Lower lobe of right lung (tissue), 2 donors: ENCODE measurements around the gene CDK4. TPM values are rescaled to one million over a fixed set of nuclear protein-coding genes. Genes with fewer than 3 reads are reported as not detected.
A peak's percentile ranks its signal among the peaks of the same experiment; 100 is the strongest.

ENCODE experiments used
- ATAC-seq, 2 donors: fragments of 200-7000 bp; cut with Tn5 transposase; one replicate each; pipeline ENCODE4 v1.9.1; 2020 to 2022; ENCODE audit warnings: mild to moderate bottlenecking in 2 of 2, moderate library complexity in 2 of 2
- DNase-seq: peaks from one replicate; pipeline ENCODE4 v3.0.0-alpha.2; 2020
- H3K27ac ChIP-seq: fragments of 200-600 bp; one replicate; pipeline ENCODE4 v1.8.0; 2022
- H3K27me3 ChIP-seq: fragments of 200-600 bp; one replicate; pipeline ENCODE4 v1.8.0; 2022; ENCODE audit warnings: low read depth
- H3K36me3 ChIP-seq: fragments of 200-600 bp; one replicate; pipeline ENCODE4 v1.8.0; 2022; ENCODE audit warnings: mild to moderate bottlenecking
- H3K4me1 ChIP-seq: fragments of 200-600 bp; one replicate; pipeline ENCODE4 v1.8.0; 2022
- H3K4me3 ChIP-seq: fragments of 200-600 bp; one replicate; pipeline ENCODE4 v1.8.0; 2022; ENCODE audit warnings: mild to moderate bottlenecking
- H3K9me3 ChIP-seq: fragments of 200-600 bp; one replicate; pipeline ENCODE4 v1.8.0; 2022
- intact Hi-C: fragments of 100-400 bp; cut with DNase I; formaldehyde crosslinking; loops from one replicate; pipeline ENCODE4 v1.11.0; 2022
- total RNA-seq: library from RNA; stranded (reverse); fragmentation: NEBNext Ultra II Directional; extraction: Animal tissue kit (Norgen Biotek cat#: 25700); gene quantifications from one replicate; pipeline ENCODE4 v1.2.1, GENCODE V29; 2021
- TF ChIP-seq, protein P1 (sequence below): fragments of 200-600 bp; IDR thresholded peaks from one replicate; pipeline ENCODE4 v1.8.0; 2022; ENCODE audit warnings: antibody characterized with exemption, mild to moderate bottlenecking
- donor health status: DM: no; HTN: yes; CAD: no; lungs with severe emphysema.

The CDK4 gene
- total RNA-seq, 1 donor from 2014 or later, result 68.4 TPM

DNA sequence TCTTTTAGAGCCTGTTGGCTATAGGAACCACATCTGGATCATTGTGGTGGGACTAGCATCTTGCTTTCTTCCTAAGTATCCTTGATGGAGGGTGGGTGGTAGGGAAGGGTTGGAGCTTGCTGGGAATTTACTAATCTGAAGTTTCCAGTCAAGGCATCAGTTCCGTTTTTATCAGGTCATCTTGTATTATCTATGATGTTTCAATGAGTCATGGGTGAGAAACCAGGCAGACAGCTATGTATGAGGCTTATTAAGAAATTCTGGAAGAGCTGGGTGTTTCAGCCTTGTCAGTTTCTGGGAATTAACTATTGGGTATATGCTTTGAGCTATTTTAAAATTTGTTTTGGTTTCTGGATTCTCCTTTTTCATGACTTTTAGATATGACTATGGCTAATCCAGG, 41.8 kb upstream of the CDK4 start:
- DNase-seq (no peak), ATAC-seq (peak in 1 of 2 donors; percentile 39)
- no peaks in the 10 kb centered on the region for H3K27me3 ChIP-seq
- H3K4me1 ChIP-seq, result no peaks in the 10 kb centered on the region
- H3K4me3 ChIP-seq, result no peak overlapping the region
- peaks cover 93% of the 10 kb centered on the region for H3K36me3 ChIP-seq
- TF ChIP-seq, protein P1, sequence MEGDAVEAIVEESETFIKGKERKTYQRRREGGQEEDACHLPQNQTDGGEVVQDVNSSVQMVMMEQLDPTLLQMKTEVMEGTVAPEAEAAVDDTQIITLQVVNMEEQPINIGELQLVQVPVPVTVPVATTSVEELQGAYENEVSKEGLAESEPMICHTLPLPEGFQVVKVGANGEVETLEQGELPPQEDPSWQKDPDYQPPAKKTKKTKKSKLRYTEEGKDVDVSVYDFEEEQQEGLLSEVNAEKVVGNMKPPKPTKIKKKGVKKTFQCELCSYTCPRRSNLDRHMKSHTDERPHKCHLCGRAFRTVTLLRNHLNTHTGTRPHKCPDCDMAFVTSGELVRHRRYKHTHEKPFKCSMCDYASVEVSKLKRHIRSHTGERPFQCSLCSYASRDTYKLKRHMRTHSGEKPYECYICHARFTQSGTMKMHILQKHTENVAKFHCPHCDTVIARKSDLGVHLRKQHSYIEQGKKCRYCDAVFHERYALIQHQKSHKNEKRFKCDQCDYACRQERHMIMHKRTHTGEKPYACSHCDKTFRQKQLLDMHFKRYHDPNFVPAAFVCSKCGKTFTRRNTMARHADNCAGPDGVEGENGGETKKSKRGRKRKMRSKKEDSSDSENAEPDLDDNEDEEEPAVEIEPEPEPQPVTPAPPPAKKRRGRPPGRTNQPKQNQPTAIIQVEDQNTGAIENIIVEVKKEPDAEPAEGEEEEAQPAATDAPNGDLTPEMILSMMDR, result no peak
- H3K27ac ChIP-seq, result no peak overlapping the region
- H3K9me3 ChIP-seq, result no peaks in the 10 kb centered on the region
- intact Hi-C loops, result no loop called here

DNA sequence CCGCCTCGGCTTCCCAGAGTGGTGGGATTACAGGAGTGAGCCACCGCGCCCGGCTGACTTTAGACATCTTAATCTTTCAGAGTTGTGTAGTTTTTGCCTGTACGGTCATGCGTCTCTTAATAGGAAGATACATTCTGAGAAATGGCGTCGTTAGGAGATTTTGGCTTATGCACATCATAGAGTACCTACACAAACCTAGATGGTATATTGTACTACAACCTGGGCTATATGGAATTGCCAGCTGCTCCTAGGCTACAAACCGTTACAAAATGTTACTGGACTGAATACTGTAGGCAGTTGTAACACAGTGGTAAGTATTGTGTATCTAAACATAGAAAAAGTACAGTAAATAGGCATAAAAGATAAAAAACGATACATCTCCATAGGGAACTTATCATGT, 31.8 kb upstream of the CDK4 start:
- TF ChIP-seq, protein P1, result no peak
- H3K9me3 ChIP-seq, result no peaks in the 10 kb centered on the region

GRCh38 chr12:57783466-57783801, 31.3 kb upstream of the CDK4 start:
- ATAC-seq, result no peak
- no peaks in the 10 kb centered on the region for H3K9me3 ChIP-seq
- DNase-seq, result no peak
- intact Hi-C loops, result no loop called here
- H3K36me3 ChIP-seq, result peaks cover 43% of the 10 kb centered on the region
- peak overlapping the region; percentile 93 for H3K4me3 ChIP-seq
- no peaks in the 10 kb centered on the region for H3K27me3 ChIP-seq
- TF ChIP-seq, protein P1, result no peak
- no peak overlapping the region for H3K27ac ChIP-seq
- H3K4me1 ChIP-seq, result peaks cover 35% of the 10 kb centered on the region

More for the DNA sequence above, 31.8 kb upstream of the CDK4 start:
- Histone ChIP-seq H3K4me3 (peak overlapping the region; percentile 93), H3K27me3 (no peaks in the 10 kb centered on the region), H3K36me3 (peaks cover 47% of the 10 kb centered on the region), H3K27ac (no peak overlapping the region), H3K4me1 (peaks cover 35% of the 10 kb centered on the region)
- ATAC-seq (no peak), DNase-seq (no peak)
- intact Hi-C loops, result no loop called here

GRCh38 chr12:57782608-57783465, 30.7 kb upstream of the CDK4 start, which contains the start of gene TSFM:
Gene TSFM (plus strand): TSS chr12:57782787. CDS start chr12:57782802, 15 bp downstream.
- Histone ChIP-seq H3K27ac (peak within 1 kb of the TSS; percentile 74), H3K4me3 (peak within 1 kb of the TSS; percentile 93), H3K36me3 (peaks cover 37% of the 10 kb centered on the region), H3K9me3 (no peaks in the 10 kb centered on the region), H3K27me3 (no peaks in the 10 kb centered on the region), H3K4me1 (peaks cover 35% of the 10 kb centered on the region)
- intact Hi-C loops, result no loop called here
- TF ChIP-seq, protein P1, result peak; percentile 93
- DNase-seq, result peak; percentile 98
- ATAC-seq, result peak; percentile 97 to 98

DNA sequence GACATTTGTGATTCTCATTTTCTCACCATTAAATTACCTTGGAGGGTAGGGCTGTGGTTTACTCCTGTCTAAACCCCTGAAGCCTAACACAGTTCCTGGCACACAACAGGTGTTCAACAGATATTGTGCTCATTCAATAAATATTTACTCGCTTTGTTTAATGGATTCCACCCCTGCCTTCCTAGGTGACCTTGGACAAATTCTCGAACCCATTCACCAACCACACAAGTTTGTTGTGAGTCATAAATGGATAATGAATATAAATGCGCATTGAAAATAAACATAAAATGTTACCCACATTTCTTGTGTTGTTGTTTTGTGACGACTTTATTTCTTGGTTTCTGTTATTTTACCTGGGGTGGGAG, 30.1 kb upstream of the CDK4 start:
- DNase-seq (no peak), ATAC-seq (peak in 1 of 2 donors; percentile 7)
- Histone ChIP-seq H3K27me3 (no peaks in the 10 kb centered on the region), H3K27ac (peak overlapping the region; percentile 74), H3K4me3 (peak overlapping the region; percentile 93), H3K4me1 (peaks cover 35% of the 10 kb centered on the region), H3K9me3 (no peaks in the 10 kb centered on the region), H3K36me3 (peaks cover 31% of the 10 kb centered on the region)
- intact Hi-C loops, result no loop called here
- TF ChIP-seq, protein P1, result no peak
